Hepatic stellate cell (primary cell): ENCODE measurements around the gene MAF.

ENCODE experiments used
- DNase-seq: peaks from one replicate; pipeline ENCODE4 v3.0.0; 2011; ENCODE audit warnings: low spot score

Gene MAF

DNA sequence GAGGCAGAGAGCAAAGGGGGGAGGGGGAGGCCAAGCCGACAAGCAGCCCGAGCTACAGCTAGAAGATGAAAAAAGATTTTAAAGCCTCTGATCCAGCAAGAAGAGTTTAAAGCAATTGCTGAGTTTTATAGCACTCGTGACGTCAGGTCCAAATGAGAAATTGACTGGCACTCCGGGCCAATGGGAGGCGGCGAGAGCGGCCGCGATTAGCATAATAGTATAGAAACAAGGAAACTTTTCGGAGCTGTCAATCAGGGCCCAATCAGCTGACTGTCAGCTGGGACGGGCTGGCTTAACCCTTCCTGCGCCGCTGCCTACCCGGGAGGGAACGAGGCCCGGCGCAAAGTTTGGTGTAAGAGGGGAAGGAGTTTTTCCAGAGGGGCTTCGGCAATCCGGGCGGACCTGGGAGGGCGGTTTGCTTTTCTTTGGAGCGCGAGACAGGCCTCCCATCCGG is at the start of gene MAF:
Gene MAF, minus strand, starts transcription at position 100 of the 454 bp plus-strand sequence. CDS start 835 bp downstream, outside the sequence.
- DNase-seq: peak; percentile 95

DNA sequence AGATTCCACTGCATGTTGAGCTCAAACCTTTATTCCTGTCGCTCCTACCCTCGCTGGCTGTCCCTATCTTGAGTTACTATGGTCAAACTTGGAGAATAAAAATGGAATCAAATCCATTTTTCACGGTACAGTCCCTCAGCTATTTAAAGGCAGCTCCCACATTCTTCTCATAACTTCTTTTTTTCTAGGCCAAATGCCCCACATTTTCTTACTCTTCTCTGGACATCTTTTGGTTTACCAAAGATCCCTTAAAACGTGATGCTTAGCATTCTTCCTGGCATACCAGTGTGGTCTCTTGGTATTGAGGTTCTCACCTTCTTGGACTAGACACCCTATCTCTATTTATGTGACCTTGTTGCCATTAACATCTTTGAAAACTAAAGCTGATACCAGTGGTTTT is 48.3 kb upstream of the MAF start:
- DNase-seq: peak; percentile 14

DNA sequence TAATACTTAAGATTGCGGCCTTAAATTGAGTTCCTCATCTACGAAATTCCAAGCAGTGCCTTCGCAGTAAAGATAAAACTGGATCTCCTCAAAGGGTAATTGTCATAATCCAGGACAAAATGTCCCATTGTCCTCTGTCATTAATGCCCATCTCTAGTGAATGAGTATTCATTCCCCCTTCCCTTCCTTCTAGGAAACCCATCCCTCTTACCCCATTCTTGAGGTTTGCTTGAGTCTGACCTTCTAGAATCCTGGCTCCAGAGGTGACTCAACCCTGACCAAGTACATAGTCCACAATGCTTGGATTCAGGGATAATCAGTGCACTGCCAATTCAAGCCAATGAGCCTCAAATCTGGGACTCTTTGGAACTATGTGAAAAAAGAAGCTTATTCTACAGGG is 47.0 kb upstream of the MAF start:
- DNase-seq: no peak

DNA sequence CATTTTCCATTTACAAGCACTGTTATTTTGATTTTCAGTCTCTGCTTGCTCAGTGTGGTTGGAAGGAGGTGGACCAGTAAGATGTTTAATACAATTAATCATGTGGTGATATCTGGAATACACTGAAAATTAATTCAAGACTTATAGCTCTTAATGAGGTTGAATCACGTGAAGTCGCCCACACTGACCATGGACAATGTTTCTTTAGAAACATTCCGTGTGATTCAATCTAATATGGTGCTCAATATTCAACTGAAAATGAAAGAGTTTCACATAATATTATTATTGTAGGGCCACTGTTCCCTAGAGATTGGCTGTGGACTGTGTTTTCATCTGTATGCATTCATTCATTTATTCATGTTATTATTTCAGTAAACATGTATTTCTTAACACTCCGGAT is 45.2 kb upstream of the MAF start:
- no peak for DNase-seq

DNA sequence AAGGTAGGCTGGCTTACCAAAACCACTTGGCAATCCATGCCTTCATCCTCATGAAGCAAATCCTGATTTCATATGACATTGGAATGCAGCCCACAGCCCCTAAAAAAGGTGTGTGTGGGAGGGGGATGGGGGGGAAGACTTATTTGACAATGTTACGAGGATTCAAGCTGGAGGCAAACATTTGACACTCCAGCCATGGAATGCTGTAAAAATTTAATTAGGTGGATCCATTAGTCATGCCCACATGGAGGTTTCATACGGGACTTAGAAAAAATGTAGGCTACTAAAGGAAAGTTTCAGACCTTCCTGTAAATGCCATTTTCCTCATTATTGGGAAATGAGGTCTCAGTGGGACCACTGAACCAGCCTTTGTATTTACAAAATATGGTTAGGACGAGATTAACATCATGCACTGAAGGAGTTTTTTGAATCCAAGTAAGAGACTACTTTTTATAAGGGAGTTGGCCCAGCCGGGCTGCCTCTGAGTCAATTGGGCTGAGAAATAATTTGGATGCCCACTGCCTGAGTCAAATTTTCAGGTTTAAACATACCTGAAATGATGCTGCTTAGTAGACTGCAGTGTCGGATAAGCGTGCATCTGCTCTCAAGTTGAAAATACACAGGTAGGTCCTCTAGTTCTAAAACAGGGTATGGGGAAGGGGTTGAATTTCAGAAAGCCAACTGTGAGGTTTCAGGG is 44.6 kb upstream of the MAF start:
- no peak for DNase-seq

DNA sequence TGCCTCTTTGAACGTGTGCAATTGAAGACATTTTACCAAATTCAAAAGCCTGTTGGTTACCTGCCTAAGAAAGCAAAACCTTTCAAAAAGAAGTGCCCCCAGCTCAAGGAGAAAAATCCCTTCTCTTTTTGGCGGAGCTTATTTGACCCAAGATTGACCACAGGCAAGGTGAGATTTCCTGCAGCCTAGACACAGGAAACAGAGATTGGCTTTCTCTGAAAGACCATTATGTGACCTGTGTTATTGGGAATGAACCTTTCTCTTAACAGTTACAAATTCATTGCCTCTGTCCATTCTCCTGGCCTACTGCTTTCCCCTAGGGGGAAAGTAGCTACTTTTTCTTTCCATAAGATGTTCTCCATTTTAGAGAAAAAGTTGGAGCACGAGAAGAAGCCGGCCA is 42.1 kb upstream of the MAF start:
- DNase-seq: no peak

DNA sequence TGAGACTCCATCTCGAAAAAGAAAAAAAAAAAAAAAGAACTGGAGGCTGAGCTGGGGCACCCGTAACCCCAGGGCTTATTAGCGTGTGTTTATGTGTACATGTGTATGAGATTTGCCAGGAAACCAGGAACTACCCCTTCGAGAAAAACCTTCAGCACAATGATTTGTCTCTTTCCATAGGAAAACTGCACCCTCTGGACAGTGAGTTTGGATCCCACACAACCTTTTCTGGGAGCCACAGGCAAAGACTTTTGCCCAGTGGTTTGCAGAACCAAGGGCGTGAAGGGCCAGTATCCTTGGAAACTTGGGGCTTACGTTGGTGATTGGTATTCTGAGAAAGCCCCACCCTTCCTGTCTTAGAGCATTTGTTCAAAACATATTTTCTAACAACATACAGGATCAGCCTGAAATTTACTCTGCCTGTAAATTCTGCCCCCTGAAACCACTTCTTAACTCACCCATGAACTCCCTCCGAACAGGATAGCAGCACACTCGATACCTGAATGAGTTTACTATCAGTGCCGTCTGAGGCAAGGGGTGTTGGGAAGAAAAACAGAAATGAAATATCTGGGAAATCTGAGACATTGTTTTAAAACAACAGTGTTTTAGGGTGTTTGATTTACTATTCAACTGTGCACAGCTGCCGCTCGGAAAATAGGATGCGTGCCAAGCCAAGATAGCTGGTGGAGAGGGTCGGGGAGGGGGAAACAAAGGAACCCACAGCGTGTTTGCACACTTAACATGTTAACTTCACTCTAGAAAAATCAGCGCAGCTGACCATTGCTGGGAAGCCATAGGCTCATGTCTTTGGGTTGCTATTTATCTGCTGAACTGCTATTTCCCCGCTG is 40.2 kb upstream of the MAF start:
- DNase-seq: no peak

DNA sequence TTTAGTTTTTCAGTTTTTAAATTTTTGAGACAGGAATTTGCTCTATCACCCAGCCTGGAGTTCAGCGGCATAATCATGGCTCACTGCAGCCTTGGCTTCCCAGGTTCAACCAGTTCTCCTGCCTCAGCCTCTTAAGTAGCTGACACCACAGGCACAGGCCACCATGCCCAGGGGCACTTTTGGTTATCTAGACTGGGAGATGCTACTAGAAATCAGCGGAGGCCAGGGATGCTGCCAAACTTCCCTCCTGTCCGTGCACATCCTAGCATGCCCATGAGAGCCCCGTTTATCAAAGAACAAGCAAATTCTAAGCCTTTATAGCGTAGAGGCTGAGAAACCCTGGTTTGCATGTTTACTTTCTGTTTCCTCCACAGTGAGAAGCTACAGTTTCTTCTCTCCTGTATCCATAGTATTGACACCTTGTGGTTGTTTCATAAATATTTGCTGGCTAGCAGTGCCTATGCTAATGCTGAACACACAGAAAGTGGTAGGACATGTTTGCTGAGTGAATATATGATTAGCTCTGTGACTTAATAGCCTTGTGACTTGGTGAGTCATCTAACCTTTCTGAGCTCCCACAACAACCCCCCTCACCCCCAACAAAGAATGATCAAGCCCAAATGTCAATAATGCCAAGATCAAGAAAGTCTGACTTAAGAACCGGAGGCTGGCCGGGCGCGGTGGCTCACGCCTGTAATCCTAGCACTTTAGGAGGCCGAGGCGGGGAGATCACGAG is 39.2 kb upstream of the MAF start:
- DNase-seq: no peak

DNA sequence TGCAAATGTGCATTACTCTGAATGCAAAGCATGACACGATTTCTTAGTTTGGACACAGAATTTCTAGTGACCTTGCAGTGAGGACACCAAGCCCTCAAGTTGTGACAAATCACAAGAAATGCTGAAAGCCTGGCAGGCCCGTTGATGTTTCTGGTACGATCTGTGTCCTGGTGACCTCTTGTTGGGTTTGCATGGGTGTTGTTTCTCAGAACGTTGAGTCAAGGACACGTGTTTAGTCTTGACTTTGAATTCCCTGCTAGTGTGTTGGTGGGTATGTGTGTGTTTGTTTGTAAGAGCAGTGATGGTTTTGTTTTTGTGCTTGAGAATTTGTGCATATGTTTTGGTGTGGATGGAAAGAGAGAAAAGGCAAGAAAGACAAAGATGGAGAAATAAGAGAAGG is 37.8 kb upstream of the MAF start:
- no peak for DNase-seq

DNA sequence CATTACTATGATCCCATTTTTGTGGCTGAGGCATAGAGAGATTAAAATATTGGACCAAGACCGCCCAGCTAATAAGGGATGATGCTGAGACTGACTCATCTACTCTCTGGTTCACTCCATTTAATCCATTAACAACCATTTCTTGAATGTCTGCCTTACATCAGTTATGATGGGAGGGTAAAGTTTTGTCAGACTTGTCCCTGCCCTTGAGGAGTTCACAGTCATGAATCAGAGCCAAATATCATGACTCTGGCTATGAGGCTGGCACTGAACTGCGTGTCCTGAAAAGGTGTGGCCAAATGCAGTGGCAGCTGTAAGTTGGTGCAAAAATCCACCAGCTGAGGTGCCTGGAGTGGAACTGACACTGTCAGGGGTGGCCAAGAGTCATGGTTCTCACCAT is 35.0 kb upstream of the MAF start:
- no peak for DNase-seq

DNA sequence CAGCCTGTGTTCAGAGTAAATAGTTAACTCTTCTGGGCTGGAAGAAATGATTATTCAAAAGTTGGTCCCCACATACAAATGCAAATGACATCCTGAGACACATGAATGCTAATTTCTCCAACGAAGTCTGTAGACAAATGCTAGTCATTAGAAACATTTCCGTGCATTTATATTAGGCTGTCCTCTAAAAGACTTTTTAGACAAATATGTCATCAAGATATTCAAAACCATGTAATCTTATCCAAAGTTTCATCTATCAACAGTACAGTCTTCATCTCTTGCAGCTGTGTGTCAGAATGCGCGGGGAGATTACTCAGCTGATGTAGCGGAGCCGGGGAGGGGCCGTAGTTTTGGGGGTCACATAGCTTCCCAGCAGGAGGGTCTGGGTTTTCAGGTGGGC is 33.8 kb upstream of the MAF start:
- no peak for DNase-seq

DNA sequence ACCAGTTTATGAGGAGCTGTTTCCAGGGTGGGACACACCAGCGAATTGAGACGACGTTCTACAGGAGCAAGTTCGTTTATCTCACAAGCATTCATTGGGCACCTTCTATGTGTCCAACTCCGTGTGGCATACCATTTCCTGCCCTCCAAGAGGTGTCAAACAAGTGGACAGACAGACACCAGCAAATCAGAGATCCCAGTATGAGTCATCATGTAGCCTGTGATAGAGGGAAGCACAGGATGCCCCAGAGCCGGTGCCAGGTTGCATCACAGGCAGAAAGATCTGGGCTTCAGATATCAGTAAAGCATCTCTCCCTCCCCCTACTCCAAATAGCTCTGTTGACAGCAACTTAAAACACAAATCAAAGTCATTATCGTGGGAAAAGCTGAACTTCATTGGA is 31.8 kb upstream of the MAF start:
- no peak for DNase-seq

DNA sequence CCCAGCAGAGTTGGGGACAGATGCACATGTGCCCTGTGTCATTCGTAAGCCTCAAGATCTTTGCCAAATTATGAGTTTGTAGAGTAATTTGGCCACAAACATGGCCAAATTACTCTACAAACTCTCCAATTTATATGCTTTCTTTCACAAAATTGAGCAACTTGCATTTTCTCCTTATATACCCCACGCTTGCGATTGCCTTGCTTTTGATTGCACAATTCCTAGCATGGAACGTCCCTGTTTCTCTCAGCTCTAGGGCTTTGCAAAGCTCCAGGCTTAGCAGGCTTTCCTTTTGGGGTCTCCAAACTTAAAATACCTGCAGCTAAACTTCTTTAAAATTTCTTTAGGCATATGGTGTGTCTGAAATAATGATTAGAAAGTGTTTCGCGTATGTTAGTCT is 28.5 kb upstream of the MAF start:
- no peak for DNase-seq

DNA sequence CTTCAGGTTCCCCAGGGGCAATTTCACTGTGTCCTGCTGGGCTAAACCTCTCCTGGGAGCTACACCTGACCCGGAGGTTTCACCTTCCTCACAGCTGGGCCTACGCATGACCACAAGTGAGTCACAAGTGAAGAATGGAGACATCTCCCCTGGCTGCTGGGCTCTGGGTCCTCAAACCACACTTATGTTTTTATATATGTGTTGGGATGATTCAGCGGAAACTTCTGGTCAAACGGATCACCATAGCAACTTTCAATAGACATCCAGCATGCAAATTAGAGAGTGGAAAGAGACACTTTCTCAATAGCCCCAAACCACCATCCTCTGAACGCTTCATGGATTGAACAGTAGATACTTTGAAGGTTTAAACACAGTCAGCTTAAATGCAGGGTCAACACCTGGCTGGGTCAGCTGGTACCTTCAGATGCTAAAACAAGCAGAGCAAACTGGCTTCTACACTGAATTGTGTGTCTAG is 28.0 kb upstream of the MAF start:
- peak; percentile 74 for DNase-seq

DNA sequence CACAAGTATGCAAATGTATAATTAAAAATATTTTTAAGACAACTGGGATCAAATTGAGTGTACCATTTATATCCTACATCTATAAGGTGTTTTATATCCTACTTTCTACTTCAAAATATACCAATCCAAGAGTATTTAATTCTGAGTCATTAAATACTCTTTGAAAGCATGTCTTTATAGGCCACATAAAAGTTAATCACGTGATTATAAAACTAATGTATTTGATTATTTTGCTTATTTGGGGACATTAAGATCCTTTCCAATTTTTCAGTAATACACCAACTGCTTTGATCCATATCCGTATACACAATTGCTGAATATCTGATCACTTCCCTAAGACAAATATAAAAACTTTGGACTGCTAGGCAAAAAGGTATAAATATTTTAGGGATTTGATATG is 26.6 kb upstream of the MAF start:
- no peak for DNase-seq

DNA sequence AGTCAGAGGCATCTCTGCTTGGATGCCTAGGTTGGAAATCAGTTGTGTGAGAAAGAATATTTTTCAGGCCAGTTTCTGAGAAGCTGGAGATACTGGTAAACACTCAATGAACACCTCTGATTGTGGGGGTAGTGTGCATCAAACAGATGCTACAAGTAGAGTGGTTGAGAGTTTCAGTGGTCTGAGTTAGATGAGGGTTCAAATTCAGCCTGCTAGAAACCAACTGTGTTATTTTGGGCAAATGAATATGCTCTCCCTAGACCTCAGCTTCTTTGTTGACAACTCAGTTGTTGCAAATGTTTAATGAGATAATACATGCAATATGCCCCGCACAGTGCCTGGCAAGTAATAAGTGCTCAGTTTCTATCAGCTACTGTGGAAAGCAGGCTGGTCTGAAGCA is 25.2 kb upstream of the MAF start:
- DNase-seq: no peak

DNA sequence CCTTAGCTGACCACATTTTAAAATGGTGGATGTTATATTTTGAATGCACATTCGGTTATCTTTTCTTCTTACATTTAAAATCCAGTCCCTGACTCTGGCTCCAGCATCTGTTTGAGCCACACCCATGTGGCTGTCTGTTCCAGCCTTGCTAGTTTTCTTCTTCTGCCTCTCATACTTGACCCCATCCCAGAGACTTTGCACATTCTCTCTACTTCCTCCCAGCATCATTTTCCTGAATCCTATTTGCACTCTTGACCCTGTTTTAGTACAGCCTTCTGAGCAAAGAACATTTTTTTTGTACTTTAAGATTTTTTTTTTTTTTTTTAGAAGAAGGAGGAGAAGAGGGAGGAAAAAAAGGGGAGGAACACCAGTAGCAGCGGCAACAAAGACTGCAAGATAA is 23.3 kb upstream of the MAF start:
- no peak for DNase-seq

DNA sequence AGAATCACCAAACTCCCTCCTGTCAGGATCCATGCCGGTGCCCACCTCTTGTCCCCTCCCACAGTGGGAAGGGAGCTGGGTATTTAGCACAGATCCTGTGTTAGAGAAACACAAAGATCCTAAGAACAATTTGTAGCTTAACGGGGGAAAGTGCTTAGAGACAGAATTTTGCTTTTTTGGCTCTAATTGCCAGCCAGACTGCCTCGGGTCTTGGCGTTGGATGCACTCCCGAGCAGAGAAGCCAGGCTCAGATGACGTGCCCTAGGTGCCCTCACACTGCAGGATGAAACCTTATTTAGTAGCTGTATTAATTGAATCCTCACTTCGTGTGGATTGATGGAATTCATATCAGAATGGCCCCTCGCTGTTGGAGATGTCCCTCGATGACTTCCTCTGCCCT is 22.5 kb upstream of the MAF start:
- no peak for DNase-seq

DNA sequence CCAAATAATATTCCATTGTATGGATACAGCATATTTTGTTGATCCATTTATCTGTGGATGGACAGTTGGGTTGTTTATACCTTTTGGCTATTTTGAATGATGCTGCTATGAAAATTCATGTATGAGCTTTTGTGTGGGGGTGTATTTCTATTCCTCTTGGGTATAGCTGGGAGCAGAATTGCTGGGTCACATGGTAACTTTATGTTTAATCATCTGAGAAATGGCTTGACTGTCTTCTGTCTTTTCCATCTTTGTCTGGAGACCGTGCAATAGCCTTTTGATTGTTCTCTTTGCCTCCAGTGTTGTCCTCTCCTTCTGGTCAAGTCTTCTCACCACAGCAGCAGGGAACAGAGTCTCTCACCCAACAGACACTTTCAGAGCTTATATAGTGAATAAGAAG is 20.5 kb upstream of the MAF start:
- DNase-seq: no peak

DNA sequence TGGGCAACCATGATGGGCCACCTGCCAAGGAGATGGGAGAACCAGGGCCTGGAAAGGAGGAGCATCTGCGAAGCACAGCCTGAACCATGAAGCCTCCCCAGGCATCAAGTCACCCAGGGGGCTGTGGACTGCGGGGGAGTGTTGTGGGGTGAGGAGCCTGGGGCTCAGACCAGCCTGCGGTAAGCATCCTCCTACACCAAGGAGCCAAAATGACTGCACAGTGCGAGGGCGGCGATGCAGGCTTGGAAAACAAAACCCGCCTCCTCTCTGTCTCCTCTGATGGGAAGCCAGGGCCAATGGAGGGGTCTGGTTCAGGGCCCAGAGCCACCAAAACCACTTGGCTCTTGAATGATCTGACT is 18.1 kb upstream of the MAF start:
- no peak for DNase-seq

DNA sequence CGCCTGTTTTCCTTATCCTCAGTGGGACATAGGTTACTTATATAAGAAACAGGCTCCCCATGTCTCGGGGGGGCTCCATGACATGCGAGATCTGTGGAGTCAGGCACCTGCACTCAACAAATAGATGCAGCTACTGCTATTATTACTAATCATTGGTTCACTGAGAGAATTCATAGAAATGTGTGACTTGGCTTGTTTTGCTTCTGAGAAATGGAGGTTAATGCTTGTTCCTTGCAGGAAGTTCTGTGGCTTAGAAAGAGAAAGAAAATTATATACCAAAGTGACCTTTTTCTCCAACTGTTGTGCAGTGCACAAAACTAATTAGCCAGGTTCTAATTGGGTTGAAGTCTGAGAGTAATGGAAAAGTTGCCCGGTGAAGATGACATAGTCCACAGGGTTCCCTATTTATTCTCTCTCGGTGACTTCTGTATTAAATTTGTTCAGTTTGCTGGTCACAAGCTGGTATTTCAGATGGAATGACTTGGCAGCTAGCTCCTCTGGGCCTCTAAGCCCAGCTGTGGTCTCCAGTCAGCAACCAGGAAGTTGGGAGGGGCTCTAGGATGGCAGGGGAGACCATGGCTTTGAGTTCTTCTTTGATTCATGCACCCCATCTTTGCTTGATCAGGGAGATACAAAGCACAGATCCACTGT is 17.6 kb upstream of the MAF start:
- no peak for DNase-seq

DNA sequence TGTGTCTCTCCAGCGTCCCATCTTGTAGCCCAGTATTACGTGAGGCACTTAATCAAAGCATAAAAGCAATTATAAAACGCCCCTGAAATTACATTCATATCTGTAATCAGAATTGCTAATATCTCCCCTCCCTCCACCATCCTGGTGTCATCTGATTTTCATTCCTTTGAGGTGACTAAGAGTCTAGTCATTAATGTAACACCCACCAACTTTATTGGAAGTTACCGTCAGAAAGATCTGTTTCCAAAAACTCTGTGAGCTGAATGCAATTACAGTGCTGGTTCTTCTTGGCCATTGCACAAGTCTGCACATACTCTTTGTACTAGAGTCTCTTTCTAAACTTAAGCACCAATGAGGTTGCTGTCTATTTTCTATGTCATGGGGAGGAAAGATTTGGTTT is 12.5 kb upstream of the MAF start:
- DNase-seq: no peak
